ENCODE results near the gene RMND1. TPM values are rescaled to one million over a fixed set of nuclear protein-coding genes. Genes with fewer than 3 reads are reported as not detected.
A peak's percentile ranks its signal among the peaks of the same experiment; 100 is the strongest.

Gene RMND1
- total and polyA plus RNA-seq, 2 of the 13 experiments (the other 11 are each of a cell fraction or from before 2014, with no cell fraction given): 34.0 to 72.5 TPM

DNA sequence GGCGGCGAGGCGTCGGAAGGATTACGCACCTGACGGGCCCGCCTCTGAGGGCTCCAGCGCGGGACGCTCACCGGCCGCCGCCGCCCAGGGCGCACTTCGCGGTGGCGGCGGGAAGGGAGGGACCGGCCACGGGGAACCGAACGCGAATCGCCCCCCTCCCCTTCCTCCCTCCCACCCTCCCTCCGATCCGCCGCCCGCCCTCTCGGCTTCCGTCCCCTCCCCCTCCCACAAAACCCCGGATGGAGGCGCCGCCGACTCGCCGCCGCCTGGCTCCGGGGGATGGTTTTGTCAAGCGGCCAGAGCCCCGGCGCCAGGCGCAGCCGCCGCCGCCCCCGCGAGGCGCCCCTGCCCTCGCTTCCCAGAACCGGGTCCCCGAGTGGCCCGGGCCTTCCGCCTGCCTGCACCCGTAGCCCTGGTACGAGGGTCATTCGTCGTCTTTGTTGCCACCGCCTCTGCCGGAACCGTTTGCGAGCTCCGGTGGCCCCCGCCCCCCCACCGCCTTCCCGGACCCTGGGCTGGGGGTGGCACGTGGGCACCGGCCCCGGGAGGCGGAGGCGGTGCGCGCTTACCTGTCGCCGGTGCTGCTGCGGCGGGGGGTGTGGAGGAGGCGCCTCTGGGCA lies 61.0 kb downstream of the RMND1 start (continued):
- TF ChIP-seq ZNF672 (CRISPR knock-in tag; IDR thresholded peaks at IDR 0.05) (no peak), ZFP37 (CRISPR knock-in tag; IDR thresholded peaks at IDR 0.05; ENCODE audit: borderline replicate concordance) (no peak), RCOR2 (CRISPR knock-in tag; IDR thresholded peaks at IDR 0.05) (no peak), SP5 (CRISPR knock-in tag; IDR thresholded peaks at IDR 0.05; ENCODE audit: borderline replicate concordance, low read depth) (no peak), RXRA (CRISPR knock-in tag; IDR thresholded peaks at IDR 0.05) (no peak; the same call in 1 of the 2 replicates), MED1 (CRISPR knock-in tag; IDR thresholded peaks at IDR 0.05) (no peak), ZNF556 (CRISPR knock-in tag; IDR thresholded peaks at IDR 0.05; ENCODE audit: borderline replicate concordance) (no peak; the same call in 1 of the 2 replicates), ZNF577 (CRISPR knock-in tag; IDR thresholded peaks at IDR 0.05; ENCODE audit: borderline replicate concordance, low read depth) (0 out of 2 replicates have a peak, but pooled peaks have one; percentile 31), TGIF2 (CRISPR knock-in tag; IDR thresholded peaks at IDR 0.05) (no peak), SIX1 (CRISPR knock-in tag; IDR thresholded peaks at IDR 0.05; ENCODE audit: borderline replicate concordance) (no peak), ZNF530 (CRISPR knock-in tag; IDR thresholded peaks at IDR 0.05; ENCODE audit: low read depth) (0 out of 2 replicates have a peak, but pooled peaks have one; percentile 69), HIVEP1 (CRISPR knock-in tag; IDR thresholded peaks at IDR 0.05) (no peak), TBX3 (IDR thresholded peaks at IDR 0.05; ENCODE audit: borderline replicate concordance) (no peak), MATR3 (CRISPR knock-in tag; IDR thresholded peaks at IDR 0.05) (no peak)
- TF ChIP-seq, protein P1, sequence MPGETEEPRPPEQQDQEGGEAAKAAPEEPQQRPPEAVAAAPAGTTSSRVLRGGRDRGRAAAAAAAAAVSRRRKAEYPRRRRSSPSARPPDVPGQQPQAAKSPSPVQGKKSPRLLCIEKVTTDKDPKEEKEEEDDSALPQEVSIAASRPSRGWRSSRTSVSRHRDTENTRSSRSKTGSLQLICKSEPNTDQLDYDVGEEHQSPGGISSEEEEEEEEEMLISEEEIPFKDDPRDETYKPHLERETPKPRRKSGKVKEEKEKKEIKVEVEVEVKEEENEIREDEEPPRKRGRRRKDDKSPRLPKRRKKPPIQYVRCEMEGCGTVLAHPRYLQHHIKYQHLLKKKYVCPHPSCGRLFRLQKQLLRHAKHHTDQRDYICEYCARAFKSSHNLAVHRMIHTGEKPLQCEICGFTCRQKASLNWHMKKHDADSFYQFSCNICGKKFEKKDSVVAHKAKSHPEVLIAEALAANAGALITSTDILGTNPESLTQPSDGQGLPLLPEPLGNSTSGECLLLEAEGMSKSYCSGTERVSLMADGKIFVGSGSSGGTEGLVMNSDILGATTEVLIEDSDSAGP (CRISPR knock-in tag; IDR thresholded peaks at IDR 0.05; ENCODE audit: borderline replicate concordance): no peak; the same call in none of the 2 replicates
- TF ChIP-seq, protein P2, sequence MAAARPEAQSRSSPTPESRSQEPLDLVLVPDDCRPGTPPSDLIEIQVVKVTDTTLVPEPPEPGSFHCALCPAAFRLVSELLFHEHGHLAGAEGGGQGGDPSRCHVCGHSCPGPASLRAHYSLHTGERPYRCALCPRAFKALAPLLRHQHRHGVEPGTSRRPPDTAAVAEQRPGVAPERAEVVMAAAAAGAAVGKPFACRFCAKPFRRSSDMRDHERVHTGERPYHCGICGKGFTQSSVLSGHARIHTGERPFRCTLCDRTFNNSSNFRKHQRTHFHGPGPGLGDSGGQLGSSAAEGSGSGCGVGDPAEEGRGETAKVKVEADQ (CRISPR knock-in tag; IDR thresholded peaks at IDR 0.05; ENCODE audit: borderline replicate concordance): no peak
- TF ChIP-seq, protein P3, sequence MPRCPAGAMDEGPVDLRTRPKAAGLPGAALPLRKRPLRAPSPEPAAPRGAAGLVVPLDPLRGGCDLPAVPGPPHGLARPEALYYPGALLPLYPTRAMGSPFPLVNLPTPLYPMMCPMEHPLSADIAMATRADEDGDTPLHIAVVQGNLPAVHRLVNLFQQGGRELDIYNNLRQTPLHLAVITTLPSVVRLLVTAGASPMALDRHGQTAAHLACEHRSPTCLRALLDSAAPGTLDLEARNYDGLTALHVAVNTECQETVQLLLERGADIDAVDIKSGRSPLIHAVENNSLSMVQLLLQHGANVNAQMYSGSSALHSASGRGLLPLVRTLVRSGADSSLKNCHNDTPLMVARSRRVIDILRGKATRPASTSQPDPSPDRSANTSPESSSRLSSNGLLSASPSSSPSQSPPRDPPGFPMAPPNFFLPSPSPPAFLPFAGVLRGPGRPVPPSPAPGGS (CRISPR knock-in tag; IDR thresholded peaks at IDR 0.05): no peak; the same call in 1 of the 2 replicates
- TF ChIP-seq, protein P4, sequence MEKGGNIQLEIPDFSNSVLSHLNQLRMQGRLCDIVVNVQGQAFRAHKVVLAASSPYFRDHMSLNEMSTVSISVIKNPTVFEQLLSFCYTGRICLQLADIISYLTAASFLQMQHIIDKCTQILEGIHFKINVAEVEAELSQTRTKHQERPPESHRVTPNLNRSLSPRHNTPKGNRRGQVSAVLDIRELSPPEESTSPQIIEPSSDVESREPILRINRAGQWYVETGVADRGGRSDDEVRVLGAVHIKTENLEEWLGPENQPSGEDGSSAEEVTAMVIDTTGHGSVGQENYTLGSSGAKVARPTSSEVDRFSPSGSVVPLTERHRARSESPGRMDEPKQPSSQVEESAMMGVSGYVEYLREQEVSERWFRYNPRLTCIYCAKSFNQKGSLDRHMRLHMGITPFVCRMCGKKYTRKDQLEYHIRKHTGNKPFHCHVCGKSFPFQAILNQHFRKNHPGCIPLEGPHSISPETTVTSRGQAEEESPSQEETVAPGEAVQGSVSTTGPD (CRISPR knock-in tag; IDR thresholded peaks at IDR 0.05): no peak
- TF ChIP-seq, protein P5, sequence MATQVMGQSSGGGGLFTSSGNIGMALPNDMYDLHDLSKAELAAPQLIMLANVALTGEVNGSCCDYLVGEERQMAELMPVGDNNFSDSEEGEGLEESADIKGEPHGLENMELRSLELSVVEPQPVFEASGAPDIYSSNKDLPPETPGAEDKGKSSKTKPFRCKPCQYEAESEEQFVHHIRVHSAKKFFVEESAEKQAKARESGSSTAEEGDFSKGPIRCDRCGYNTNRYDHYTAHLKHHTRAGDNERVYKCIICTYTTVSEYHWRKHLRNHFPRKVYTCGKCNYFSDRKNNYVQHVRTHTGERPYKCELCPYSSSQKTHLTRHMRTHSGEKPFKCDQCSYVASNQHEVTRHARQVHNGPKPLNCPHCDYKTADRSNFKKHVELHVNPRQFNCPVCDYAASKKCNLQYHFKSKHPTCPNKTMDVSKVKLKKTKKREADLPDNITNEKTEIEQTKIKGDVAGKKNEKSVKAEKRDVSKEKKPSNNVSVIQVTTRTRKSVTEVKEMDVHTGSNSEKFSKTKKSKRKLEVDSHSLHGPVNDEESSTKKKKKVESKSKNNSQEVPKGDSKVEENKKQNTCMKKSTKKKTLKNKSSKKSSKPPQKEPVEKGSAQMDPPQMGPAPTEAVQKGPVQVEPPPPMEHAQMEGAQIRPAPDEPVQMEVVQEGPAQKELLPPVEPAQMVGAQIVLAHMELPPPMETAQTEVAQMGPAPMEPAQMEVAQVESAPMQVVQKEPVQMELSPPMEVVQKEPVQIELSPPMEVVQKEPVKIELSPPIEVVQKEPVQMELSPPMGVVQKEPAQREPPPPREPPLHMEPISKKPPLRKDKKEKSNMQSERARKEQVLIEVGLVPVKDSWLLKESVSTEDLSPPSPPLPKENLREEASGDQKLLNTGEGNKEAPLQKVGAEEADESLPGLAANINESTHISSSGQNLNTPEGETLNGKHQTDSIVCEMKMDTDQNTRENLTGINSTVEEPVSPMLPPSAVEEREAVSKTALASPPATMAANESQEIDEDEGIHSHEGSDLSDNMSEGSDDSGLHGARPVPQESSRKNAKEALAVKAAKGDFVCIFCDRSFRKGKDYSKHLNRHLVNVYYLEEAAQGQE (IDR thresholded peaks at IDR 0.05; ENCODE audit: borderline replicate concordance in 1 of 2, low read depth in 1 of 2, low read length in 2 of 2): 0 out of 4 replicates have a peak, but pooled peaks of 1 of the 2 experiments have one; percentile 1

All from HepG2 (cell line).